ENCODE results near the gene ARAP1. TPM values are rescaled to one million over a fixed set of nuclear protein-coding genes. Genes with fewer than 3 reads are reported as not detected.

Gene ARAP1
- polyA plus RNA-seq, 3 donors: 48.7 to 487 (median 79.0) TPM

GRCh38 chr11:72762641-72763304 lies 10.6 kb upstream of the ARAP1 start:
- Histone ChIP-seq H4K20me1 (ENCODE audit: insufficient read depth, low read length) (no peaks in the 10 kb centered on the region), H3K4me2 (replicated peaks; ENCODE audit: extremely low read depth, low read length, poor library complexity, severe bottlenecking) (no peak overlapping the region), H3K4me1 (ENCODE audit: control insufficient read depth in 1 of 2, insufficient read depth in 2 of 2, low read length in 2 of 2) (peaks cover 17 to 35% of the 10 kb centered on the region in 2 donors), H3K79me2 (ENCODE audit: insufficient read depth, low read length) (no peaks in the 10 kb centered on the region), H3K9me3 (replicated peaks in 1 of 2; ENCODE audit: control insufficient read depth in 1 of 2, insufficient read depth in 1 of 2, low read length in 2 of 2) (no peaks in the 10 kb centered on the region), H3K9ac (ENCODE audit: insufficient read depth, low read length, poor library complexity, severe bottlenecking) (no peak overlapping the region), H3K27ac (ENCODE audit: low read depth in 1 of 2, low read length in 2 of 2) (no peak overlapping the region), H3K36me3 (replicated peaks in 1 of 2; ENCODE audit: control insufficient read depth in 1 of 2, insufficient read depth in 2 of 2, low read length in 2 of 2) (no peaks in the 10 kb centered on the region), H3K27me3 (ENCODE audit: control insufficient read depth in 2 of 2, insufficient read depth in 2 of 2, low read length in 2 of 2) (no peaks in the 10 kb centered on the region), H3K4me3 (replicated peaks in 1 of 3; ENCODE audit: low read depth in 2 of 3, low read length in 3 of 3) (no peak overlapping the region), H2AFZ (ENCODE audit: insufficient read depth, low read depth, low read length, poor library complexity, severe bottlenecking) (no peak overlapping the region)
- intact Hi-C loops (cut with micrococcal nuclease): no loop called here
- peak overlapping the region in 4 of 7 donors; percentile 2 to 59 (median 20) for H3K27ac Mint-ChIP-seq
- peaks cover 9 to 12% (median 10%) of the 10 kb centered on the region in 3 donors for H3K27me3 Mint-ChIP-seq (ENCODE audit: low read depth in 3 of 3)
- H3K9me3 Mint-ChIP-seq: no peaks in the 10 kb centered on the region
- H3K36me3 Mint-ChIP-seq: peaks cover 5 to 17% of the 10 kb centered on the region in 2 donors
- WGBS (ENCODE audit: insufficient coverage): 79% methylated on average over 3 of the region's 5 CpGs
- peaks cover 38% of the 10 kb centered on the region for H3K4me1 Mint-ChIP-seq
- TF ChIP-seq CTCF (IDR thresholded peaks at IDR 0.05): no peak
- DNase-seq: peak in 1 of 3 donors; percentile 72
- no peak overlapping the region for H3K4me3 Mint-ChIP-seq

DNA sequence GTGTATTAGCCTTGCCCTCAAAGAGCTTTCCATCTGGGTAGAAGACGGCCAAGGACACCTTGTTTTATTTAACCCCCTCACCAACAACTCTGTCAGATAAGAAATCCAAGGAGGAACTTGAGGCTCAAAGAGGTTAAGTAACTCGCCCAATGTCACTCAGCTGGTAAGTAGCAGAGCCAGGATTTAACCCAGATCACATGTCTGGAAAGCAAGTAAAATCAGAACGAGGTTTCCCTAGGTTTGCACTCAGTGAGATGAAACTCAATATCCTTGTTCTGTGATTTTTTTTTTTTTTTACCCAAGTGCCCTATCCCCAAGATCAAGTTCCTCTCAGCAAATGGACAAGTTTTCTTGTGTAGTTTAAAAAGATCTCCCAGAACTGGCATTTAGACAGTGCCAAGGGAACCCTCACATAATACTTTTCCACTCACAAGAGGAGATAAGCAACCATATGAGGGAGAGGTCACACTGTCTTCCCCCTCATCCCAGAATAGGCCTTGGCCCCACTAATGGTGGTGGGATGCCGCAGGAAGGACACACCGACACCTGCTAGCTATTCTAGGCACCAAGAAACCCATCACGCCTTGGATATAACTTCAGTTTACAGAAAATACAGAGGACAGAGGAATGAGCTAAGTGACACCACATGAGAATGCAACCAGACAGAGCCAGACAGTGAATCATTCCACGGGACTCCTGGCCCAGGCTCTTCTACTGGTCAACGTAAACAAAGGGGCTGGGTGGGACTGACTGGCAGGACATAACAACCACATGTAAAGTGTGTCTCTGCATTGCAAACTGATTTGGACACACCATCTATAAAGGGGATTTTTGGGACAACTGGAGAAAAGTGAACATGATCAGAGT lies 8.6 kb upstream of the ARAP1 start:
- DNase-seq: peak in 1 of 3 donors; percentile 54
- peaks cover 17 to 35% of the 10 kb centered on the region in 2 donors for H3K4me1 ChIP-seq (ENCODE audit: control insufficient read depth in 1 of 2, insufficient read depth in 2 of 2, low read length in 2 of 2)
- H3K27ac ChIP-seq (ENCODE audit: low read depth in 1 of 2, low read length in 2 of 2): no peak overlapping the region
- no peak overlapping the region for H3K4me3 ChIP-seq (replicated peaks in 1 of 3; ENCODE audit: low read depth in 2 of 3, low read length in 3 of 3)
- no peak overlapping the region for H2AFZ ChIP-seq (ENCODE audit: insufficient read depth, low read depth, low read length, poor library complexity, severe bottlenecking)
- H3K27me3 ChIP-seq (ENCODE audit: control insufficient read depth in 2 of 2, insufficient read depth in 2 of 2, low read length in 2 of 2): no peaks in the 10 kb centered on the region
- H3K27me3 Mint-ChIP-seq (ENCODE audit: low read depth in 3 of 3): peaks cover 5 to 12% (median 11%) of the 10 kb centered on the region in 3 donors
- H3K9ac ChIP-seq (ENCODE audit: insufficient read depth, low read length, poor library complexity, severe bottlenecking): no peak overlapping the region
- H3K27ac Mint-ChIP-seq: peak overlapping the region in 5 of 7 donors; percentile 37 to 79 (median 46)
- H3K36me3 ChIP-seq (replicated peaks in 1 of 2; ENCODE audit: control insufficient read depth in 1 of 2, insufficient read depth in 2 of 2, low read length in 2 of 2): no peaks in the 10 kb centered on the region
- H3K79me2 ChIP-seq (ENCODE audit: insufficient read depth, low read length): no peaks in the 10 kb centered on the region
- no peak for TF ChIP-seq CTCF (IDR thresholded peaks at IDR 0.05)
- intact Hi-C loops (cut with micrococcal nuclease): no loop called here
- H3K4me2 ChIP-seq (replicated peaks; ENCODE audit: extremely low read depth, low read length, poor library complexity, severe bottlenecking): no peak overlapping the region
- H3K4me1 Mint-ChIP-seq: peaks cover 47% of the 10 kb centered on the region
- H3K36me3 Mint-ChIP-seq: peaks cover 15 to 30% of the 10 kb centered on the region in 2 donors
- H3K9me3 ChIP-seq (replicated peaks in 1 of 2; ENCODE audit: control insufficient read depth in 1 of 2, insufficient read depth in 1 of 2, low read length in 2 of 2): no peaks in the 10 kb centered on the region
- no peak overlapping the region for H3K4me3 Mint-ChIP-seq
- no peaks in the 10 kb centered on the region for H4K20me1 ChIP-seq (ENCODE audit: insufficient read depth, low read length)
- 67% methylated on average over 2 of the region's 8 CpGs for WGBS (ENCODE audit: insufficient coverage)
- peaks cover 0 to 1% (median 0%) of the 10 kb centered on the region in 7 donors for H3K9me3 Mint-ChIP-seq
